ENCODE measurements around the gene NELFB.

Gene NELFB

GRCh38 chr9:137223078-137223970, 31.8 kb upstream of the NELFB start:
- peak; percentile 97 to 98 for DNase-seq (ENCODE audit: low read depth in 2 of 2)

GRCh38 chr9:137224830-137225694, 30.1 kb upstream of the NELFB start, which contains the start of gene CYSRT1:
Gene CYSRT1 (plus strand): TSS chr9:137225174. CDS start chr9:137225622, 448 bp downstream.
- DNase-seq (ENCODE audit: low read depth in 2 of 2), result no peak

DNA sequence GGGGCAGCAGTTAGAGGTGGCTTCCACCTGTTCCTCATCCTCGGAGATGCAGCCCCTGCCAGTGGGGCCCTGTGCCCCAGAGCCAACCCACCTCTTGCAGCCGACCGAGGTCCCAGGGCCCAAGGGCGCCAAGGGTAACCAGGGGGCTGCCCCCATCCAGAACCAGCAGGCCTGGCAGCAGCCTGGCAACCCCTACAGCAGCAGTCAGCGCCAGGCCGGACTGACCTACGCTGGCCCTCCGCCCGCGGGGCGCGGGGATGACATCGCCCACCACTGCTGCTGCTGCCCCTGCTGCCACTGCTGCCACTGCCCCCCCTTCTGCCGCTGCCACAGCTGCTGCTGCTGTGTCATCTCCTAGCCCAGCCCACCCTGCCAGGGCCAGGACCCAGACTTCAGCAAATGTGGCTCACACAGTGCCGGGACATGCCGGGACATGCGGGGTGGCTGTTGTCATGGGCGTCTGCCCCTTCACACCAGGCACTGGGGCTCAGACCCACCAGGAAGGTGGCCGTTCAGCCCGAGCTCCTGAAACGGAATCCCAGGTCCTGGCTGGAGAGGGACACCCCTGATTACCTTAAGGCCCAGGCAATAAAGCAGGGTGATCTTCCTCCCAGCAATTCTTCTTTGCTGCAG, 29.3 kb upstream of the NELFB start:
- no peak for DNase-seq (ENCODE audit: low read depth in 2 of 2)

GRCh38 chr9:137226338-137227053, 28.6 kb upstream of the NELFB start:
- DNase-seq (ENCODE audit: low read depth in 2 of 2), result no peak

DNA sequence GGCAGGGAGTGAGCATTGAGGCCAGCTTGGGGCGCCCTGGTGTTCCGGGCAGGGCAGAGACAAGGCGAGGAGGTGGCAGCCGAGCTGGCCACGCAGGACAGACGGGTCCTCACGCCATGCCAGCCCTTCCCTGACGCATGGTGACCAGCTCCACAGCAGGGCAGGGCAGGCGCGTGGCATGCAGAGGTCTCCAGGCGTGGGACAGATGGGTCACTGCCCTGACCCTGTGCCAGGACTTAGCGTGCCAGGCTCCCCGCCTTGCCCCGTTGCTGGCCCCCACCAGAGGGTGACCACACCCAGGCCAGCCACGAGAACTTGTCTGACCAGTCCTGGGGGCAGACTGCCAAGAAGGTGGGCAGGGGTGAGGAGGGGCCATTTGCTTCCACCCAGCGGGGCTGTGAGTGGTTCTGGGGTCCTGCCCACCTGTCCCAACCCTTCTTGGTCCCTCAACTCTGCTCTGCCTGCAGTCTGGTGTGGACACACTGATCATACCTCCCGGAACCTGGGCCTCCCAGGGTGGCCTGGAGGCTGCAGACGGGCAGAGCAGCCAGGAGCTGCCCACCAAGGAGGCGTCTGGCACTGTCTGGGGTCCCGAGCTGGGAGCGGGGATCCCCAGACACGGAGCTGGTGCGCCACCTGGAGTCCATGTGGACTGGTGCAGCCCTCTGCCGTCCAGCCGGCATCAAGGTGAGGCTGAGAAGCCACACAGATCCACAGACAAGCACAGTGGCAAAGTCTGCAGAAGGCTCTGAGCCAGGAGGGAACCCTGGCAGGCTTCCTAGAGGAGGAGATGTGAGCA, 27.9 kb upstream of the NELFB start, which contains the start of gene RNF224:
RNF224 (plus strand) TSS at position 449 of the 799 bp plus-strand sequence. CDS start 834 bp downstream, outside the sequence.
- peak; percentile 48 to 80 for DNase-seq (ENCODE audit: low read depth in 2 of 2)

DNA sequence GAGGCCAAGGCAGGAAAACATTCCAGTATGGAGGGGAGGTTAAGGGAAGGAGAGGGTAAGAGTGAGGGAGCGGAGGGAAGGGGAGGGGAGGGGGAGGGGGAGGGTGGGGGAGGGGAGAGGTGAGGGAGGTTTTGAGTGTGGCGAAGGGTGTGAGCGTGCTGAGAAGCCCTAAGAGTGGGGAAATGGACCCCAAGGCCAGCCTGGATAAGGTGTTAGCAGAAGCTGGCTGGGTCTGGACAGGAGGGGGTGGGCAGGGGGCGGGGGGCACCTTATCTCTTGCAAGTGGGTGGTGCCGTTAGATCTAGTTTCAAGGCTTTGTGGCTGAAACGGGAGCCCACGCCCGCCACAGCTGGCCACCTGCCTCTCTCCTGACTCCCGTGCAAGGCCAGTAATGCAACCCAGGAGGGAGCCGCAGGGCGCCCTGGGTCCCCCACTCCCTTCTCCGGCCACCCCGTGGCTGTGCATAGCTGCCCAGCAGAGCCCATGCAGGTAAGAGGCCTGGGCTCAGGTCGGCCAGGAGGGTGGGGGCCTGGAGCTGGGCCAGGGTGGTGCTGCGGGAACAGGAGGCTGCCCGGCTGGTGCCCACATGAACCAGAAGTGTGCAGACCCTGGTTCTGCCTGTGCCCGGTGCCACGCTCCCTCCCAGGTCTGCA, 27.1 kb upstream of the NELFB start:
- no peak for DNase-seq (ENCODE audit: low read depth in 2 of 2)

DNA sequence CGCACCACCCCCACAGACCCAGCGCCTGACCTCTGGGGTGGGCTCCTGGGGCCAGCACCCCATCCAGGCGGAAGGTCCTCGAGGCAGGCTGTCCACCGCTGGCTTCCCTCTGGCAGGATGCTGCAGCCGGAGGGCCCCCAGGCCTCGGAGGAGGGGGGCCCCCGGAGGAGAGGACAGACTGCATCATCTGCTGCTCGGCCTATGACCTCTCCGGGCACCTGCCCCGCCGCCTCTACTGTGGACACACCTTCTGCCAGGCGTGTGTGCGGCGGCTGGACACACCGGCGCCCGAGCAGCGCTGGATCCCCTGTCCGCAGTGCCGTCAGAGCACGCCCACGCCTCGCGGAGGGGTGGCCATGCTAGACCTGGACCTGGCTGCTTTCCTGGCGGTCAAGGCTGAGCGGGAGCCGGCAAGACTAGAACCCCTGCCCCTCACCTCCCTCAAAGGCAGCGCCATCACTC, 26.6 kb upstream of the NELFB start:
- DNase-seq (ENCODE audit: low read depth in 2 of 2), result no peak

- DNase-seq (ENCODE audit: low read depth in 2 of 2), result no peak
Observed at GRCh38 chr9:137228968-137229896, 25.9 kb upstream of the NELFB start.

DNA sequence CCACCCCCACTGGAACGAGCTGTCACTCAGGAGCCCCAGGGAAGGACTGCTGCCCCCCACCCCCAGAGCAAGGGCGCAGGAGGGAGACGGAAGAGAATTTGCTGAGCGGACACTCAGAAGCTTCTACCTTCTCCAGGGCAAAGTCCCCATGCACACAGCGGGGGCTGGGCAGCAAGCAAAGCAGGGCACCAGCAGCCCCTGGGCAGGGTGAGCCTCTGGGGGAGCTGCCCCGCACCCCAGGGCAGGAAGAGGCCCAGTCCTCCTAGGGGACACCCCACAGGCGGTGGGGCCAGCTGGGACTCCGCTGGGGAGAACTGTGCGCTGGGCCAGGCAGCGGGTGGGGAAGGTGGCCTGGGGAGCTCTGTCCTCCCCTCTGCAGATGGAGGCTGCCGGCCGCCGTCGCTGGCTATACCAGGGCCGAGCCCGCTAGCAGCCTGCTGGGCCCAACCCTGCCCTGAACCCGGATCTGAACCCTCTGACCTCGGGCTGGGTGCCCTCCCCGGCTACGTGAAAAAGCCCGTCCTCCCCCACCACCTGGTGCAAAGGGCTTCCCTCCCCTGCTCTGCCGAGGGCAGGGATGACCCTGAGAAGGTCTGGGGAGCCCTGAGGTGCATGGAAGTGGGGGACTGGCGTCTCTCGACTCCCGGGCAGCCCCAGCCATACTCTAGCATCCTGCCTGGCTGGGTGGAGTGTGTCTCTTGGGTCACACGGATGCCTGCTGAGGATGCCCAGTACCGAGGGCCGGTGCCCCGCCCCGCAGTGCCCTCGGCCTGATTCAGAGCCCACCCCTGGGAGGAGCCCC, 25.0 kb upstream of the NELFB start:
- no peak for DNase-seq (ENCODE audit: low read depth in 2 of 2)

DNA sequence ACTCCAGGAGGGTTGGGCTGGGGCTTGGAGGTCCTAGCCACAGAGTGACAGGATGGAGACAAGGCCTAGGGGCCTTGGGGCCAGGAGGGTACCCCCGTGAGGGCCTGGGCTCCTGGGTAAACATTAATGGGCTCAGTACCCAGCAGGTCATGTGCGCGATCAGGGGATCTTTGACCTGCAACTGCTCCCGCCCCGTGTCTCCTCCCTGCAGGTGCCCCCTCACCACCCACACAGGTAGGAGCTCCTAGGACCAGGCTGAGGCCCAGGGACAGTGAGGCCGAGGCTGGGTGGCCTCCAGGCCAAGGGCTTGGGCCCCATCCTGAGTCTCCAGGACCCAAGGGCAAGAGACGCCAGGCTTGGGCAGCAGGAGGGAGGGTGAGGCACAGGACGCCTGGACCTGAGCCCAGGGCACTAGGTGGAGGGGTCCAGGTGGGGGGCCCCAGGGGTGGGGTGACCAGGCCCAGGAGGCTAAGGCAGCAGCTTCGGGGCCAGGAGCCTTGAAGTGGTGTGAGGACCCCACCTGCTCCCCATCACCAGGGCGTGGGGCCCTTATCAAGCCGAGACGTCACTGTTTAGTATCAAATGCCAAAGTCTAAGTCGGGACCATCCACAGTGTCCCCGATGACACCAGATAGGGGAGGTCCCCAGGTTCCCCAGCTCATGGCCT, 24.3 kb upstream of the NELFB start, which contains the start of gene SLC34A3:
SLC34A3 (plus strand) TSS at position 197 of the 667 bp plus-strand sequence. CDS start 802 bp downstream, outside the sequence.
- no peak for DNase-seq (ENCODE audit: low read depth in 2 of 2)

DNA sequence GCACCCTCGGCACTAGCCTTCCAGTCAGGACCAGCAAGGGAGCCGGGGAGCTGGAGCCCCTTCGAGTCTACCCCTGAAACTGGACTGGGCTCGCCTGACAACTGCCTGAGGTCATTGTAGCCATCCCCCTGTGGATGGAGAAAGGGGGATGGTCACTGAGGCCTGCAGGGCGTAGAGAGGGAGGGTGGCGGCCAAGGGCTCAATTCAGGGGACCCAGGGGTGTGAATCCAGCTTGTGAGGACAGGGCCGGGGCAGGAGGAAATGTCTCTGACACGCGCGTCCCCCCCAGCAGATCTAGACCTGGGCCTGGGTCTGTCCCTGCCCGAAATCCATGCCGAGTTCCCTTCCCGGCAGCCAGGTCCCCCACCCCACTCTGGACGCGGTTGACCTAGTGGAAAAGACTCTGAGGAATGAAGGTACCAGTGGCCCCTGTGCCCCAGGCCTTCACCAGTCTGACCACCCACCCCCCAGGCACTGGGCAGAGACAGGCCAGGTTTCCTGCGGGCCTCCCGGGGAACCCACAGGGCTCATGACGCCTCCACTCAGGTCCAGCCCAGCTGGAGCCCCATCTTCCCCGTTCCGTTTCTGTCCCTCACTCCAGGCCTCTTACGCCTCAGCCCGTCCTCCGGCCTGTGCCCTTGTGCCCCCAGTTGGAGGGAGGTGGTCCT, 23.6 kb upstream of the NELFB start:
- DNase-seq (ENCODE audit: low read depth in 2 of 2), result no peak

- no peak for DNase-seq (ENCODE audit: low read depth in 2 of 2)
Observed at GRCh38 chr9:137232101-137232500, 23.0 kb upstream of the NELFB start.

- DNase-seq (ENCODE audit: low read depth in 2 of 2), result no peak
Observed at GRCh38 chr9:137232510-137232909, 22.6 kb upstream of the NELFB start.

DNA sequence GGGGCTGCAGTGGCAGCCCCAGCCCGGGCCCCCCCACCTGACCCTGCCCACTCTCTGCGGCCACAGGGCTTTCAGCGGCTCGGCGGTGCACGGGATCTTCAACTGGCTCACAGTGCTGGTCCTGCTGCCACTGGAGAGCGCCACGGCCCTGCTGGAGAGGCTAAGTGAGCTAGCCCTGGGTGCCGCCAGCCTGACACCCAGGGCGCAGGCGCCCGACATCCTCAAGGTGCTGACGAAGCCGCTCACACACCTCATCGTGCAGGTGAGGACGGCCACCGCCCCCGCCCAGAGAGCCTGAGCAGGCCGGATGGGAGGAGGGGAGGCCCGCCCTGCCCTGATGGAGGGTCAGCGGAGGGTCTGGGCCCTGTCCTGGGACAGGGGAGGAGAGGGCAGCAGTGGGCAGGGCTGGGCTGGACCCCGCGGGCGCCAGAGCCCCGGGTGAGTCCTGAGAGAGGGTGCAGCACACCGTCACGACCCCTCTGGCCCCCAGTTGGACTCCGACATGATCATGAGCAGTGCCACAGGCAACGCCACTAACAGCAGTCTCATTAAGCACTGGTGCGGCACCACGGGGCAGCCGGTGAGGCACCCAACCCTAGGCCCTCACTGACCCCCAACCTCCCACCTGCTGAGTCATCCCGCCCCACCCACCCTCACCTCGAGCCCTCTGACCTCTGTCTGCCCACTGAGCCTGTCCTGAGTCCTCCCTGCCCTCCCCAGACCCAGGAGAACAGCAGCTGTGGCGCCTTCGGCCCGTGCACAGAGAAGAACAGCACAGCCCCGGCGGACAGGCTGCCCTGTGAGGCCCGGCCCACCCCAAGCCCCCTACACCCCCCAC, 21.8 kb upstream of the NELFB start:
- DNase-seq (ENCODE audit: low read depth in 2 of 2), result no peak

- no peak for DNase-seq (ENCODE audit: low read depth in 2 of 2)
Observed at GRCh38 chr9:137234055-137234697, 21.0 kb upstream of the NELFB start.
